Measurements from ENCODE around the gene SMPDL3B. TPM values are rescaled to one million over a fixed set of nuclear protein-coding genes. Genes with fewer than 3 reads are reported as not detected.

SMPDL3B gene
- total RNA-seq, 4 donors from 2014 or later: 6.6 TPM; not detected in 3

- H3K36me3 ChIP-seq: no peaks in the 10 kb centered on the region
- TF ChIP-seq CTCF (IDR thresholded peaks at IDR 0.05) (no peak), POLR2A (IDR thresholded peaks at IDR 0.05) (no peak)
- intact Hi-C loops (cut with DNase I; ENCODE audit: low total_unique reads): no loop called here
Observed at GRCh38 chr1:27912429-27912828, 22.4 kb upstream of the SMPDL3B start.

GRCh38 chr1:27915082-27915575 is 19.7 kb upstream of the SMPDL3B start:
- intact Hi-C loops (cut with DNase I; ENCODE audit: low total_unique reads): no loop called here
- H3K27me3 ChIP-seq: no peaks in the 10 kb centered on the region
- TF ChIP-seq CTCF (IDR thresholded peaks at IDR 0.05) (no peak), POLR2A (IDR thresholded peaks at IDR 0.05) (no peak)
- peak overlapping the region; percentile 70 to 81 for H3K27ac ChIP-seq
- H3K4me3 ChIP-seq: peak overlapping the region in 1 of 2 donors; percentile 73
- H3K9me3 ChIP-seq: peaks cover 0 to 3% of the 10 kb centered on the region in 2 donors
- no peak for DNase-seq
- H3K4me1 ChIP-seq: no peaks in the 10 kb centered on the region
- H3K36me3 ChIP-seq: no peaks in the 10 kb centered on the region

More at GRCh38 chr1:27912429-27912828, 22.4 kb upstream of the SMPDL3B start:
- peaks cover 0 to 3% of the 10 kb centered on the region in 2 donors for H3K9me3 ChIP-seq
- no peak overlapping the region for H3K4me3 ChIP-seq
- H3K27me3 ChIP-seq: no peaks in the 10 kb centered on the region
- H3K27ac ChIP-seq: no peak overlapping the region
- H3K4me1 ChIP-seq: no peaks in the 10 kb centered on the region
- DNase-seq: no peak

- Histone ChIP-seq H3K36me3 (no peaks in the 10 kb centered on the region), H3K4me1 (no peaks in the 10 kb centered on the region), H3K27me3 (no peaks in the 10 kb centered on the region), H3K27ac (no peak overlapping the region), H3K9me3 (no peaks in the 10 kb centered on the region), H3K4me3 (no peak overlapping the region)
- DNase-seq: no peak
- TF ChIP-seq POLR2A (IDR thresholded peaks at IDR 0.05) (no peak), CTCF (IDR thresholded peaks at IDR 0.05) (no peak)
- intact Hi-C loops (cut with DNase I; ENCODE audit: low total_unique reads): no loop called here
Observed at GRCh38 chr1:27922272-27922671, 12.5 kb upstream of the SMPDL3B start.

GRCh38 chr1:27928216-27928954 is 6.4 kb upstream of the SMPDL3B start:
- Histone ChIP-seq H3K27me3 (no peaks in the 10 kb centered on the region), H3K9me3 (no peaks in the 10 kb centered on the region), H3K27ac (no peak overlapping the region), H3K4me1 (no peaks in the 10 kb centered on the region), H3K4me3 (no peak overlapping the region), H3K36me3 (no peaks in the 10 kb centered on the region)
- no peak for TF ChIP-seq POLR2A (IDR thresholded peaks at IDR 0.05)
- no peak for TF ChIP-seq CTCF (IDR thresholded peaks at IDR 0.05)
- no peak for DNase-seq
- intact Hi-C loops (cut with DNase I; ENCODE audit: low total_unique reads): no loop called here

- Histone ChIP-seq H3K27me3 (no peaks in the 10 kb centered on the region), H3K27ac (no peak overlapping the region), H3K36me3 (no peaks in the 10 kb centered on the region), H3K9me3 (no peaks in the 10 kb centered on the region), H3K4me1 (no peaks in the 10 kb centered on the region), H3K4me3 (no peak overlapping the region)
- no peak for TF ChIP-seq CTCF (IDR thresholded peaks at IDR 0.05)
- no peak for TF ChIP-seq POLR2A (IDR thresholded peaks at IDR 0.05)
- DNase-seq: no peak
- intact Hi-C loops (cut with DNase I; ENCODE audit: low total_unique reads): no loop called here
Observed at GRCh38 chr1:27931184-27931583, 3.6 kb upstream of the SMPDL3B start.
